ENCODE measurements around the gene LSAMP. TPM values are rescaled to one million over a fixed set of nuclear protein-coding genes. Genes with fewer than 3 reads are reported as not detected.

LSAMP gene
- total and polyA plus RNA-seq, 2 donors (not counting 3 experiments of a cell fraction or from before 2014, with no cell fraction given), result not detected

DNA sequence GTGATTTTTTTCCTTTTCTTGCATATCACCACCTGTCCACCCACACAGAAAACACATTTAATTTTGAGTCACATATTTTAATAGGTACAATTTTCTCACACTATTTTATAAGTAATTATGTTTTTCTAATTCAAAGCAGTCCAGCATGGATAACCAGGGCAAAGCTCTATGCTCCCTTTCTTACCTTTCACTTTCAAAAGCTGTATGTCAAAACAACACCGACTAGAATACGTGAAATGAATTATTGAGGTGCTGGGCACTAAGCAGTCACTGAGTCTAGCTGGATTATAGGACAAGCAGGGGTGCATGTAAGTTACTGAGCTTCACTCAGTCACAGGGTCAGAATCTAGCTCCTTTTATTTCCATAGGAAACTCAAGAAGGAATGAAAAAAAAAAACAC is 60.6 kb downstream of the LSAMP start:
- H3K4me1 ChIP-seq (ENCODE audit: control insufficient read depth, extremely low read depth, insufficient read depth, low read length), result no peaks in the 10 kb centered on the region
- ChIA-PET POLR2A (no interaction called here), CTCF (no interaction called here)
- no peaks in the 10 kb centered on the region for H3K79me2 ChIP-seq (ENCODE audit: control insufficient read depth, insufficient read depth, low read length)
- H3K4me2 ChIP-seq (ENCODE audit: insufficient read depth, low read length), result no peak overlapping the region
- FAIRE-seq, result no peak
- no peak overlapping the region for H3K9ac ChIP-seq (replicated peaks; ENCODE audit: extremely low read depth, insufficient read depth, low read length)
- dilution Hi-C loops (cut with MboI; ENCODE audit: extremely low pct_ligation_motif_present, low sequenced_read_pairs), result no loop called here
- no peak for DNase-seq (ENCODE audit: low read depth, low spot score)
- no peaks in the 10 kb centered on the region for H4K20me1 ChIP-seq (replicated peaks; ENCODE audit: control insufficient read depth, extremely low read depth, insufficient read depth, low read length)
- H3K27ac ChIP-seq (ENCODE audit: insufficient read depth, low read depth, low read length), result no peak overlapping the region
- H3K4me3 ChIP-seq (replicated peaks in 1 of 3; ENCODE audit: insufficient read depth in 1 of 3, low read depth in 1 of 3, low read length in 3 of 3), result no peak overlapping the region
- BruUV-seq (replicated peaks), result no TSS peak
- TF ChIP-seq JUN (IDR thresholded peaks at IDR 0.05; ENCODE audit: borderline replicate concordance, insufficient read depth, insufficient read length, low read depth), result no peak
- no peak for TF ChIP-seq FOS (IDR thresholded peaks at IDR 0.05; ENCODE audit: borderline replicate concordance, insufficient read depth, low read length)
- no peak for TF ChIP-seq MYC (IDR thresholded peaks at IDR 0.05; ENCODE audit: low read depth, low read length)
- no peak for TF ChIP-seq POLR2AphosphoS5 (IDR thresholded peaks at IDR 0.05; ENCODE audit: insufficient read depth, low read depth, low read length)
- TF ChIP-seq, protein P1, sequence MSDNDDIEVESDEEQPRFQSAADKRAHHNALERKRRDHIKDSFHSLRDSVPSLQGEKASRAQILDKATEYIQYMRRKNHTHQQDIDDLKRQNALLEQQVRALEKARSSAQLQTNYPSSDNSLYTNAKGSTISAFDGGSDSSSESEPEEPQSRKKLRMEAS (IDR thresholded peaks at IDR 0.05; ENCODE audit: insufficient read depth, insufficient read length), result no peak
- TF ChIP-seq GATA2 (IDR thresholded peaks at IDR 0.05; ENCODE audit: insufficient read depth, insufficient read length, low read depth, low read length), result no peak
- no peak overlapping the region for H2AFZ ChIP-seq (ENCODE audit: low read depth, low read length)
- intact Hi-C loops (cut with micrococcal nuclease), result no loop called here
- no peaks in the 10 kb centered on the region for H3K27me3 ChIP-seq (ENCODE audit: control insufficient read depth in 2 of 2, insufficient read depth in 2 of 2, low read length in 2 of 2)
- H3K9me1 ChIP-seq (replicated peaks; ENCODE audit: control insufficient read depth, extremely low read depth, insufficient read depth, low read length), result no peaks in the 10 kb centered on the region
- H3K36me3 ChIP-seq (ENCODE audit: control insufficient read depth in 2 of 2, extremely low read depth in 1 of 2, insufficient read depth in 2 of 2, low read length in 2 of 2), result no peaks in the 10 kb centered on the region
- no peaks in the 10 kb centered on the region for H3K9me3 ChIP-seq (replicated peaks; ENCODE audit: control insufficient read depth, insufficient read depth, low read length)

DNA sequence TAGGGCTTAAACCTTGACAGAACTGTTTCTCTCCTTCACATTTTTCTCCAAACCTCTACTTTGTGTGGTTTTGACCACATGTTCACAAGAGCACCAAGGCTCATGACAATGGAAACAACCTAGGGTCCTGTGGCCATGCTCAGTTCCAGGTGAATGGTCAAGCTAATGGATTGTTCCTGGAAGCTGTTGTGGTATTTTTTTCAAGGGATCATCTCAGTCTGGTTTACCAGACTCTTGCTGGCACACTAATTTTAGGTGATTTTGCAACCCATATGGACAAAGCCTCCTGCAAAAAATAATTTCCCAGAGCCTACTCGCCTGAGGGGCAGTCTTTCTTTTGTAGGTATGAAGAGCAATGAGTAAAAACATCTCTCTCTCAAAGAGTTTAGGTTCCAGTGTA is 67.2 kb downstream of the LSAMP start:
- Histone ChIP-seq H3K27ac (ENCODE audit: insufficient read depth, low read depth, low read length) (no peak overlapping the region), H3K36me3 (ENCODE audit: control insufficient read depth in 2 of 2, extremely low read depth in 1 of 2, insufficient read depth in 2 of 2, low read length in 2 of 2) (no peaks in the 10 kb centered on the region), H4K20me1 (replicated peaks; ENCODE audit: control insufficient read depth, extremely low read depth, insufficient read depth, low read length) (no peaks in the 10 kb centered on the region), H3K4me3 (replicated peaks in 1 of 3; ENCODE audit: insufficient read depth in 1 of 3, low read depth in 1 of 3, low read length in 3 of 3) (no peak overlapping the region), H3K4me1 (ENCODE audit: control insufficient read depth, extremely low read depth, insufficient read depth, low read length) (no peaks in the 10 kb centered on the region), H3K9me1 (replicated peaks; ENCODE audit: control insufficient read depth, extremely low read depth, insufficient read depth, low read length) (no peaks in the 10 kb centered on the region), H3K27me3 (ENCODE audit: control insufficient read depth in 2 of 2, insufficient read depth in 2 of 2, low read length in 2 of 2) (no peaks in the 10 kb centered on the region), H3K4me2 (ENCODE audit: insufficient read depth, low read length) (no peak overlapping the region), H3K79me2 (ENCODE audit: control insufficient read depth, insufficient read depth, low read length) (no peaks in the 10 kb centered on the region), H3K9ac (replicated peaks; ENCODE audit: extremely low read depth, insufficient read depth, low read length) (no peak overlapping the region), H3K9me3 (replicated peaks; ENCODE audit: control insufficient read depth, insufficient read depth, low read length) (no peaks in the 10 kb centered on the region), H2AFZ (ENCODE audit: low read depth, low read length) (no peak overlapping the region)
- POLR2A ChIA-PET, result no interaction called here
- dilution Hi-C loops (cut with MboI; ENCODE audit: extremely low pct_ligation_motif_present, low sequenced_read_pairs), result no loop called here
- intact Hi-C loops (cut with micrococcal nuclease), result no loop called here
- DNase-seq (ENCODE audit: low read depth, low spot score) (no peak), FAIRE-seq (no peak)
- CTCF ChIA-PET, result no interaction called here
- TF ChIP-seq MYC (IDR thresholded peaks at IDR 0.05; ENCODE audit: low read depth, low read length) (no peak), GATA2 (IDR thresholded peaks at IDR 0.05; ENCODE audit: insufficient read depth, insufficient read length, low read depth, low read length) (no peak), POLR2AphosphoS5 (IDR thresholded peaks at IDR 0.05; ENCODE audit: insufficient read depth, low read depth, low read length) (no peak), JUN (IDR thresholded peaks at IDR 0.05; ENCODE audit: borderline replicate concordance, insufficient read depth, insufficient read length, low read depth) (no peak), FOS (IDR thresholded peaks at IDR 0.05; ENCODE audit: borderline replicate concordance, insufficient read depth, low read length) (no peak), POLR2A (IDR thresholded peaks at IDR 0.05; ENCODE audit: low read depth, low read length) (no peak), EZH2 (IDR thresholded peaks at IDR 0.05; ENCODE audit: borderline replicate concordance, low read depth, low read length, severe bottlenecking) (no peak)
- TF ChIP-seq, protein P1 (IDR thresholded peaks at IDR 0.05; ENCODE audit: insufficient read depth, insufficient read length), result no peak
- TF ChIP-seq, protein P2, sequence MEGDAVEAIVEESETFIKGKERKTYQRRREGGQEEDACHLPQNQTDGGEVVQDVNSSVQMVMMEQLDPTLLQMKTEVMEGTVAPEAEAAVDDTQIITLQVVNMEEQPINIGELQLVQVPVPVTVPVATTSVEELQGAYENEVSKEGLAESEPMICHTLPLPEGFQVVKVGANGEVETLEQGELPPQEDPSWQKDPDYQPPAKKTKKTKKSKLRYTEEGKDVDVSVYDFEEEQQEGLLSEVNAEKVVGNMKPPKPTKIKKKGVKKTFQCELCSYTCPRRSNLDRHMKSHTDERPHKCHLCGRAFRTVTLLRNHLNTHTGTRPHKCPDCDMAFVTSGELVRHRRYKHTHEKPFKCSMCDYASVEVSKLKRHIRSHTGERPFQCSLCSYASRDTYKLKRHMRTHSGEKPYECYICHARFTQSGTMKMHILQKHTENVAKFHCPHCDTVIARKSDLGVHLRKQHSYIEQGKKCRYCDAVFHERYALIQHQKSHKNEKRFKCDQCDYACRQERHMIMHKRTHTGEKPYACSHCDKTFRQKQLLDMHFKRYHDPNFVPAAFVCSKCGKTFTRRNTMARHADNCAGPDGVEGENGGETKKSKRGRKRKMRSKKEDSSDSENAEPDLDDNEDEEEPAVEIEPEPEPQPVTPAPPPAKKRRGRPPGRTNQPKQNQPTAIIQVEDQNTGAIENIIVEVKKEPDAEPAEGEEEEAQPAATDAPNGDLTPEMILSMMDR (IDR thresholded peaks at IDR 0.05; ENCODE audit: extremely low read depth in 1 of 2, insufficient read depth in 1 of 2, low read depth in 1 of 2, low read length in 2 of 2), result no peak
- no TSS peak for BruUV-seq (replicated peaks)
